Ovary (tissue), 3 donors: Measurements from ENCODE around the gene LDLRAD2.

Source experiments
- CTCF ChIP-seq, 3 donors: fragments of 450-650 bp in 2 of 3; fragments of 200-600 bp in 1 of 3; IDR thresholded peaks; one replicate each; pipeline versions ENCODE4 v1.5.1 to v1.8.0; 2016 to 2022; ENCODE audit warnings: antibody characterized with exemption in 3 of 3, mild to moderate bottlenecking in 1 of 3
- EP300 ChIP-seq: sonication (generic); formaldehyde crosslinking; IDR thresholded peaks from one replicate; pipeline ENCODE4 v1.6.1; 2017; ENCODE audit warnings: antibody characterized with exemption
- POLR2A ChIP-seq: fragments of 450-650 bp; IDR thresholded peaks from one replicate; pipeline ENCODE4 v1.6.1; 2017; ENCODE audit warnings: antibody characterized with exemption, mild to moderate bottlenecking, moderate library complexity
- donor health status: DM: no; HTN: no; CAD: no.

- TF ChIP-seq POLR2A (no peak), CTCF (IDR thresholded peaks at IDR 0.05) (no peak), EP300 (no peak)
Measured at GRCh38 chr1:21786640-21787039, 25.4 kb upstream of the LDLRAD2 start.
